T-helper 2 cell treated with Interferon-gamma antibody and Interleukin-4, amounts not matched to agents 5 μg/mL and 100 μg/mL, for 36 hours (primary cell): Measurements from ENCODE around the gene MAP3K4.

ENCODE experiments used
- DNase-seq: peaks from one replicate; pipeline ENCODE4 v3.0.0; 2021; ENCODE audit warnings: low spot score
- H3K27ac Mint-ChIP-seq: one replicate; pipeline ENCODE4 v1.8.0; 2021; ENCODE audit warnings: mild to moderate bottlenecking, mixed read lengths
- H3K27me3 Mint-ChIP-seq: one replicate; pipeline ENCODE4 v1.8.0; 2021; ENCODE audit warnings: low read depth, mixed read lengths
- H3K36me3 Mint-ChIP-seq: one replicate; pipeline ENCODE4 v1.8.0; 2021; ENCODE audit warnings: low read depth, mixed read lengths
- H3K4me1 Mint-ChIP-seq: one replicate; pipeline ENCODE4 v1.8.0; 2021; ENCODE audit warnings: low read depth, mixed read lengths
- H3K4me3 Mint-ChIP-seq: one replicate; pipeline ENCODE4 v1.8.0; 2022; ENCODE audit warnings: mild to moderate bottlenecking, moderate library complexity, mixed read lengths
- H3K9me3 Mint-ChIP-seq: one replicate; pipeline ENCODE4 v1.8.0; 2021; ENCODE audit warnings: mixed read lengths

Gene MAP3K4

GRCh38 chr6:161080263-161080970 lies 88.8 kb downstream of the MAP3K4 start:
- Mint-ChIP-seq H3K27ac (no peak overlapping the region), H3K4me3 (no peak overlapping the region), H3K27me3 (no peaks in the 10 kb centered on the region), H3K9me3 (no peaks in the 10 kb centered on the region), H3K4me1 (peaks cover 16% of the 10 kb centered on the region), H3K36me3 (peaks cover 5% of the 10 kb centered on the region)
- DNase-seq = no peak

GRCh38 chr6:161082215-161082614 lies 90.6 kb downstream of the MAP3K4 start:
- no peaks in the 10 kb centered on the region for H3K9me3 Mint-ChIP-seq
- H3K36me3 Mint-ChIP-seq = peaks cover 17% of the 10 kb centered on the region
- no peak overlapping the region for H3K27ac Mint-ChIP-seq
- no peak for DNase-seq
- no peak overlapping the region for H3K4me3 Mint-ChIP-seq
- no peaks in the 10 kb centered on the region for H3K27me3 Mint-ChIP-seq
- H3K4me1 Mint-ChIP-seq = peaks cover 20% of the 10 kb centered on the region

DNA sequence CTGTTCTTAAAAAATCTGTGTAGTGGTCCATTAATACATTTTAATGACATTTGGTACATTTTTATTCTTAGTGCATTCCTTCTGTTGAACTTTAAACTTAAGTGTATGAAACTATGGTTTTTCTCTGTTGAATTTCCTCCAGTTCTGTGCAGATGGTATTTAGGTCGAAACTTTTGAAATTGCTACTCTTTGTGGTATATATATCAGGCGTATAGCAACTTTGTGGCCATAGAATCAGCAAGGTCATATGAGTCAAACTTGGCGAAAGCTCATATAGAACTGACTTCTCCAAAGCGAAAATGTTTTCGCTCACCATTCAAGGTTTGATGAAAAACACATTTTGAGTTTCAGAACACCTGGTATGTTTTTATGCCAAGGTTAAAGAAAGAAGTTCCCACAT lies 93.7 kb downstream of the MAP3K4 start:
- H3K27me3 Mint-ChIP-seq = no peaks in the 10 kb centered on the region
- H3K9me3 Mint-ChIP-seq = no peaks in the 10 kb centered on the region
- peaks cover 11% of the 10 kb centered on the region for H3K4me1 Mint-ChIP-seq
- peak overlapping the region; percentile 13 for H3K4me3 Mint-ChIP-seq
- H3K27ac Mint-ChIP-seq = peak overlapping the region; percentile 4
- peak; percentile 26 for DNase-seq
- H3K36me3 Mint-ChIP-seq = peaks cover 36% of the 10 kb centered on the region

- Mint-ChIP-seq H3K4me3 (no peak overlapping the region), H3K27me3 (no peaks in the 10 kb centered on the region), H3K4me1 (peaks cover 10% of the 10 kb centered on the region), H3K27ac (no peak overlapping the region), H3K9me3 (no peaks in the 10 kb centered on the region), H3K36me3 (peaks cover 50% of the 10 kb centered on the region)
- no peak for DNase-seq
Measured at GRCh38 chr6:161088676-161089328, 97.2 kb downstream of the MAP3K4 start.

GRCh38 chr6:161091151-161091550 lies 99.6 kb downstream of the MAP3K4 start:
- Mint-ChIP-seq H3K27ac (no peak overlapping the region), H3K27me3 (no peaks in the 10 kb centered on the region), H3K4me1 (no peaks in the 10 kb centered on the region), H3K36me3 (peaks cover 48% of the 10 kb centered on the region), H3K4me3 (no peak overlapping the region), H3K9me3 (no peaks in the 10 kb centered on the region)
- DNase-seq = no peak

- Mint-ChIP-seq H3K4me3 (no peak overlapping the region), H3K27ac (no peak overlapping the region), H3K9me3 (no peaks in the 10 kb centered on the region), H3K36me3 (peaks cover 42% of the 10 kb centered on the region), H3K4me1 (no peaks in the 10 kb centered on the region), H3K27me3 (no peaks in the 10 kb centered on the region)
- DNase-seq = no peak
Measured at GRCh38 chr6:161091972-161092701, 100.6 kb downstream of the MAP3K4 start.

DNA sequence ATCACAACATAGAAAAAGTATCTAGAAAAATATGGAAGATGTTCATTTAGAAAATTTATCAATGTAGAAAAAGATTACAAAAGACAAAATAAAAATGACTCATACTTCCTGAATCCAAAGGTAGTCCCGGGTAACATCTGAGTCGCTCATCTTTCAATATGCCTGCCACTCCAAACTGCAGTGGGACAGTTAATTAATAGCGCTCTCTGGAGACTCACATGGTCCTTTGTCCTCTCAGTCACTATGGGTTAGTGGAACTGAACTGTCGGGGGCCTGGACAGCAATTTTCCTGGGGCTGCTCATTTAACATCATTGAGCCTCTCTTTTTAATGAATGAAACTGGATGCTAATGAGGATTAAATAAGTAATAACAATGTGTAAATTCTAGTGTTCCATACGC lies 103.4 kb downstream of the MAP3K4 start:
- Mint-ChIP-seq H3K4me1 (no peaks in the 10 kb centered on the region), H3K27me3 (no peaks in the 10 kb centered on the region), H3K4me3 (no peak overlapping the region), H3K27ac (no peak overlapping the region), H3K9me3 (no peaks in the 10 kb centered on the region), H3K36me3 (peaks cover 43% of the 10 kb centered on the region)
- DNase-seq = no peak

DNA sequence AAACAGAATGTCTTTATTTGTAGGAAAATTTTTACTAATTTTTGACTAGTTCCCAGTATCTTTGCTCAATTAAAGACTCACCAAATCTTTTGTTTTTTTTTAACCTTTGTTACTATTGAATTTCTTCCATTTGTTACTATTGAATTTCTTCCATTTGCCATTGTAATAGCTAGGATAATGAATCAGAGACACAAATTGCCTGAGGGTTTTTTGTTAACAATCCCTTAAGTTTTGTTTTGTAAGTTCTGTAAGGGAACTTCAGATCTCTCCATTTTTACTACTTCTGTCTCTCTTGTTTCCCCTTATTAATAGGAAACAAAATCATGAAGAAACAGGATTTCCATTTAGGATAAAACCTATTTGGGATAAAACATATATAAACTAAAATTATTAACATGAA lies 104.3 kb downstream of the MAP3K4 start:
- Mint-ChIP-seq H3K27ac (no peak overlapping the region), H3K27me3 (no peaks in the 10 kb centered on the region), H3K4me1 (no peaks in the 10 kb centered on the region), H3K4me3 (no peak overlapping the region), H3K36me3 (peaks cover 41% of the 10 kb centered on the region), H3K9me3 (no peaks in the 10 kb centered on the region)
- no peak for DNase-seq

DNA sequence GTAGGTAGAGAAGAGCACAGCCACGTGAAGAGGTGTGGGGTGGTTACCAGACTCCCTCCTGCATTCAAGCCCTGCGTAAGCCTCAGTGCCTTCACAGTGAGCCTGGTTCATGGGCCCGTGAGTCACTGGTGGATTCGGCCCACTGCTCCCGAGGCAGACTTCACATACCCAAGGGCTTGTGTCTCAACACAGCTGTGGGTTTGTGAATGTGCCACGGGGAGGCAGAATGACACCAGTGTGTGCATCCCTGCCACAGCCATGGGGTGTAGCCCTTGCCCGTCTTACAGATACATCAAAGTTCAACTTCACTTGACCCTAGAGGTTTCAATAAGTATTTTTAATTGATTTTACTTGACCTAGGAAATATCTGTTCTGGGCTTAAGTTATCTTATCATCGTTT lies 108.5 kb downstream of the MAP3K4 start:
- Mint-ChIP-seq H3K36me3 (peaks cover 40% of the 10 kb centered on the region), H3K4me1 (no peaks in the 10 kb centered on the region), H3K27ac (no peak overlapping the region), H3K27me3 (no peaks in the 10 kb centered on the region), H3K9me3 (no peaks in the 10 kb centered on the region), H3K4me3 (no peak overlapping the region)
- no peak for DNase-seq

GRCh38 chr6:161101517-161101916 lies 109.9 kb downstream of the MAP3K4 start:
- H3K4me3 Mint-ChIP-seq = no peak overlapping the region

GRCh38 chr6:161103475-161103874 lies 111.9 kb downstream of the MAP3K4 start:
- Mint-ChIP-seq H3K27me3 (no peaks in the 10 kb centered on the region), H3K4me3 (no peak overlapping the region), H3K27ac (no peak overlapping the region), H3K4me1 (no peaks in the 10 kb centered on the region), H3K36me3 (peaks cover 38% of the 10 kb centered on the region), H3K9me3 (no peaks in the 10 kb centered on the region)
- no peak for DNase-seq

More at GRCh38 chr6:161101517-161101916, 109.9 kb downstream of the MAP3K4 start:
- Mint-ChIP-seq H3K9me3 (no peaks in the 10 kb centered on the region), H3K27me3 (no peaks in the 10 kb centered on the region), H3K4me1 (no peaks in the 10 kb centered on the region), H3K27ac (no peak overlapping the region), H3K36me3 (peaks cover 37% of the 10 kb centered on the region)
- DNase-seq = no peak

DNA sequence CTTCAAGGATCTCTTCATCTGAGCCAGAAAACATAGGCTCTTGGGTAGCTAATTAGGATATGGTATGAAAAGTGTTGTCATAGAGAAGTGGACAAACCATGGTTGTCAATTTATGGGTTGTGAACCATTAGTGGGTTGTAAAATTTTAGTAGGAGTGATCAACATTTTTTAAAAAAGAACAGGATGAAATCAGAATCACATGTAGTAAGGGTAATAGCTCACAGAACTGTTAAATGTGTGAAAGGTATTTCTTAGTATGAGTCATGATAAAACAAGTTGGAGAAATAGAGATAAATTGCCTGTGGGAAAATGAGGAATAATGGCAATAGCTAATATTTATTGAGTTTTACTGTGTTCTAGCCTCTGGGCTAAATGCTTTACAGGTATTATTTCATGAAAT lies 113.4 kb downstream of the MAP3K4 start:
- no peak for DNase-seq
- Mint-ChIP-seq H3K4me1 (no peaks in the 10 kb centered on the region), H3K36me3 (peaks cover 39% of the 10 kb centered on the region), H3K27me3 (no peaks in the 10 kb centered on the region), H3K9me3 (no peaks in the 10 kb centered on the region), H3K4me3 (no peak overlapping the region), H3K27ac (no peak overlapping the region)

- H3K4me3 Mint-ChIP-seq = no peak overlapping the region
- no peak for DNase-seq
- no peaks in the 10 kb centered on the region for H3K27me3 Mint-ChIP-seq
- H3K27ac Mint-ChIP-seq = no peak overlapping the region
- no peaks in the 10 kb centered on the region for H3K9me3 Mint-ChIP-seq
- H3K36me3 Mint-ChIP-seq = peaks cover 43% of the 10 kb centered on the region
- no peaks in the 10 kb centered on the region for H3K4me1 Mint-ChIP-seq
Measured at GRCh38 chr6:161105408-161105807, 113.8 kb downstream of the MAP3K4 start.
